Hepatocyte (in vitro differentiated cells): ENCODE measurements around the gene SEMA5A. TPM values are rescaled to one million over a fixed set of nuclear protein-coding genes. Genes with fewer than 3 reads are reported as not detected.

Experiments used
- DNase-seq: peaks from one replicate; pipeline ENCODE4 v3.0.0-alpha.2; 2016; ENCODE audit warnings: low spot score
- H2AFZ ChIP-seq: fragments of 200-600 bp; sonication (generic); 2 replicates; pipeline ENCODE4 v1.6.0; 2016; ENCODE audit warnings: antibody characterized with exemption, mild to moderate bottlenecking
- H3K27ac ChIP-seq: fragments of 200-600 bp; sonication (generic); 2 replicates; pipeline ENCODE4 v1.5.1; 2016; ENCODE audit warnings: mild to moderate bottlenecking
- H3K27me3 ChIP-seq: fragments of 200-600 bp; sonication (generic); 2 replicates; pipeline ENCODE4 v1.6.1; 2016
- H3K36me3 ChIP-seq: fragments of 200-600 bp; sonication (generic); replicated peaks from 2 replicates; pipeline ENCODE4 v1.5.1; 2016; ENCODE audit warnings: low read depth; ENCODE audit not compliant: insufficient read depth
- H3K4me1 ChIP-seq: fragments of 200-600 bp; sonication (generic); 2 replicates; pipeline ENCODE4 v1.5.1; 2016; ENCODE audit warnings: mild to moderate bottlenecking, moderate library complexity; ENCODE audit not compliant: insufficient read depth
- H3K4me2 ChIP-seq: fragments of 200-600 bp; sonication (generic); 2 replicates; pipeline ENCODE4 v1.6.0; 2016
- H3K4me3 ChIP-seq: fragments of 200-600 bp; sonication (generic); 2 replicates; pipeline ENCODE4 v1.5.1; 2016; ENCODE audit warnings: mild to moderate bottlenecking
- H3K79me2 ChIP-seq: fragments of 200-600 bp; sonication (generic); 2 replicates; pipeline ENCODE4 v1.6.0; 2017; ENCODE audit warnings: mild to moderate bottlenecking
- H3K9me2 ChIP-seq: fragments of 200-600 bp; sonication (generic); replicated peaks from 2 replicates; pipeline ENCODE4 v1.6.0; 2017; ENCODE audit warnings: mild to moderate bottlenecking; ENCODE audit not compliant: insufficient read depth
- H3K9me3 ChIP-seq: fragments of 200-600 bp; sonication (generic); 2 replicates; pipeline ENCODE4 v1.5.1; 2016; ENCODE audit warnings: low read depth, mild to moderate bottlenecking
- H4K20me1 ChIP-seq: fragments of 200-600 bp; sonication (generic); 2 replicates; pipeline ENCODE4 v1.6.0; 2016; ENCODE audit warnings: mild to moderate bottlenecking; ENCODE audit not compliant: insufficient read depth, poor library complexity, severe bottlenecking
- CTCF ChIP-seq: fragments of 200-600 bp; sonication (generic); IDR thresholded peaks from 2 replicates; pipeline ENCODE4 v1.5.1; 2016; ENCODE audit warnings: antibody characterized with exemption, mild to moderate bottlenecking; ENCODE audit not compliant: poor library complexity
- EZH2 ChIP-seq: fragments of 200-600 bp; sonication (generic); IDR thresholded peaks from 2 replicates; pipeline ENCODE4 v1.6.1; 2016; ENCODE audit warnings: antibody characterized with exemption, mild to moderate bottlenecking, borderline replicate concordance
- EZH2phosphoT487 ChIP-seq: fragments of 200-600 bp; sonication (generic); IDR thresholded peaks from one replicate; pipeline ENCODE4 v1.6.1; 2018; ENCODE audit warnings: antibody characterized with exemption, mild to moderate bottlenecking, low read depth, moderate library complexity; ENCODE audit not compliant: unreplicated experiment, severe bottlenecking
- WGBS: methylation state at CpG from one replicate; pipeline ENCODE4 v1.1.6; 2016; ENCODE audit warnings: low lambda C conversion rate; ENCODE audit errors: missing lambda C conversion rate; 5-methylcytosine and 5-hydroxymethylcytosine counted together
- polyA plus RNA-seq: library from polyadenylated mRNA; unstranded; fragments of >200 nt; fragmentation: Nextera tagmentation; extraction: Ambion mirVana; gene quantifications from 2 replicates; pipeline ENCODE4 v1.2.1, GENCODE V29; 2016
- total RNA-seq: library from RNA; depleted of rRNA; stranded (reverse); fragments of >200 nt; gene quantifications from 2 replicates; pipeline ENCODE4 v1.2.3, GENCODE V29; 2014

SEMA5A gene
- total and polyA plus RNA-seq, 2 experiments from 2014 or later = 10.7 to 21.7 TPM

- no peaks in the 10 kb centered on the region for H3K9me3 ChIP-seq
- H3K27ac ChIP-seq = no peak overlapping the region
- DNase-seq = no peak
- no peaks in the 10 kb centered on the region for H3K36me3 ChIP-seq
- H3K4me2 ChIP-seq = no peak overlapping the region
- 95% methylated on average over 3 of the region's 3 CpGs for WGBS
- H3K9me2 ChIP-seq = no peaks in the 10 kb centered on the region
- no peaks in the 10 kb centered on the region for H3K79me2 ChIP-seq
- H3K4me3 ChIP-seq = no peak overlapping the region
- peaks cover 11% of the 10 kb centered on the region for H3K4me1 ChIP-seq
- TF ChIP-seq CTCF (no peak), EZH2phosphoT487 (no peak), EZH2 (no peak)
- no peak overlapping the region for H2AFZ ChIP-seq
- no peaks in the 10 kb centered on the region for H4K20me1 ChIP-seq
- H3K27me3 ChIP-seq = no peaks in the 10 kb centered on the region
Observed at GRCh38 chr5:9347032-9347431, 198.8 kb downstream of the SEMA5A start.

- Histone ChIP-seq H3K9me2 (no peaks in the 10 kb centered on the region), H4K20me1 (no peaks in the 10 kb centered on the region), H3K4me2 (no peak overlapping the region), H3K79me2 (no peaks in the 10 kb centered on the region), H3K36me3 (no peaks in the 10 kb centered on the region), H3K27ac (no peak overlapping the region), H3K27me3 (no peaks in the 10 kb centered on the region), H2AFZ (no peak overlapping the region), H3K4me3 (no peak overlapping the region), H3K4me1 (peaks cover 11% of the 10 kb centered on the region), H3K9me3 (no peaks in the 10 kb centered on the region)
- WGBS = 91% methylated on average over 1 of the region's 1 CpG
- TF ChIP-seq EZH2 (no peak), EZH2phosphoT487 (no peak), CTCF (no peak)
- no peak for DNase-seq
Observed at GRCh38 chr5:9344751-9345240, 201.1 kb downstream of the SEMA5A start.

- Histone ChIP-seq H3K27ac (no peak overlapping the region), H2AFZ (no peak overlapping the region), H3K9me2 (no peaks in the 10 kb centered on the region), H3K36me3 (no peaks in the 10 kb centered on the region), H3K27me3 (no peaks in the 10 kb centered on the region), H3K4me1 (peaks cover 10% of the 10 kb centered on the region), H3K4me3 (no peak overlapping the region), H3K79me2 (no peaks in the 10 kb centered on the region), H3K9me3 (no peaks in the 10 kb centered on the region), H4K20me1 (no peaks in the 10 kb centered on the region), H3K4me2 (no peak overlapping the region)
- WGBS = 67% methylated on average over 3 of the region's 3 CpGs
- DNase-seq = no peak
- TF ChIP-seq EZH2phosphoT487 (no peak), CTCF (no peak), EZH2 (no peak)
Observed at GRCh38 chr5:9343146-9343850, 202.6 kb downstream of the SEMA5A start.
